Measurements from ENCODE around the gene OS9.
"Not testable (repeated sequence)": the region's sequence is repeated elsewhere in the genome, so short reads cannot be mapped to it uniquely, and the experiment has no call there.

OS9 gene

DNA sequence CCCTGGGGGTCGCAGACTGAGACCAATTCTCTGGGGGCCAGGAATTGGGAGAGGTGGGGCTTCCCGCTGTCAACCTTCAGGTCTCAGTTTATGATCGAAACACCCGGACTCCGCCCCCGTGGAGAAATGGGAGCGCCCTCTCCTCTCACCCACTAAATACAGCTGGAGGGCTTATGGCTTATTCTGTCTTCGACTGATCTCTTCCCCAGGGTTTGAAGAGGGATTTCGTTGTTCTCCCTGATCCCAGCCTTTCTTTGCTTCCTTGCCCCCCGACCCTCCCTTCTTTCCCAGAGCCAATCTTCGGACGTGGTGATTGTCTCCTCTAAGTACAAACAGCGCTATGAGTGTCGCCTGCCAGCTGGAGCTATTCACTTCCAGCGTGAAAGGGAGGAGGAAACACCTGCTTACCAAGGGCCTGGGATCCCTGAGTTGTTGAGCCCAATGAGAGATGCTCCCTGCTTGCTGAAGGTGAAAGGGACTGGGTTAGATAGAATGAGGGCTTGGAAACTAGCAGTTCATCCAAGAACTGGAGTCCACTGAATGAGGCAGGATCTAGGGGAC is 607 bp downstream of the OS9 start:
- peak in 1 of 3 donors; percentile 8 for DNase-seq (ENCODE audit: low read depth in 2 of 3, low spot score in 1 of 3)

DNA sequence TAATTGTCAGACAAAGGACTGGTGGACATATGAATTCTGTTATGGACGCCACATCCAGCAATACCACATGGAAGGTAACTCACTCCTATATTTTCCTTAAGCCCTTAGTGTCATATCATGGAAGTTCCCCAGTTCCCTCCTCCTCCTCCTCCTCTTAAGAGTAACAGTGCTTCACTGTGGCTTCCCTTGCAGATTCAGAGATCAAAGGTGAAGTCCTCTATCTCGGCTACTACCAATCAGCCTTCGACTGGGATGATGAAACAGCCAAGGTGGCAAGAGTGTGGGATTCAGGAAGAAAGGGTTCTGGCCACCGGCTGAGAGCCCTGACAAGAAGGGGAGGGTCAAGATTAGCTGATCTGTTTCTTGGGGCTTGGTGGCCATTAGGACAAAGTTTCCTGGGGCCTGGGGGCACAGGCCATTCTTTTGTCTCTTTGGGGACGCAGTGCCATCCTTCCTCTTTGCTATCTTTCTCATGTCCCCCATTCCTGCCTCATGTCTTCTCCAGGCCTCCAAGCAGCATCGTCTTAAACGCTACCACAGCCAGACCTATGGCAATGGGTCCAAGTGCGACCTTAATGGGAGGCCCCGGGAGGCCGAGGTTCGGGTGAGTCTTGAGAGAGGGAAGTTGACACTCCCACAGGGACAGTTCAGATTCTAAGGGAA is 2.0 kb downstream of the OS9 start:
- no peak for DNase-seq (ENCODE audit: low read depth in 2 of 3, low spot score in 1 of 3)

DNA sequence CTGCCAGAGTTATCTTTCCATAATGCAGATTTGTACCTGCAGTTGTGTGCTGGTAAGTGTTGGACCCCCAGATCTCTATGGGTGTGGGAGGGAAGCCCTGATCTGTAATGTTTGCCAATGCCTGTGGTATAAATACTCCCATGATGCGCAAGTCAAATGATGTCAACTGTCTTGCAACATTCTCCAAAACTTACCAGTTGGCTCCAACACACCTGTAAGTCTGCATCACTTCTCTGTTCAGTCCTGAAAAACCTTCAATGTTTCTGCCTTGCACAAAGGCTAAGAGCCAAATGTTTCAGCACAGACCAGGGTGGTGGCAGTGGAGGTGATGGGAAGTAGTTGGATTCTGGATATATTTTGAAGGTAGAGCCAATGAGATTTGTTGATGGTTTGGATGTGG is 3.1 kb downstream of the OS9 start:
- DNase-seq (ENCODE audit: low read depth in 2 of 3, low spot score in 1 of 3), result no peak

DNA sequence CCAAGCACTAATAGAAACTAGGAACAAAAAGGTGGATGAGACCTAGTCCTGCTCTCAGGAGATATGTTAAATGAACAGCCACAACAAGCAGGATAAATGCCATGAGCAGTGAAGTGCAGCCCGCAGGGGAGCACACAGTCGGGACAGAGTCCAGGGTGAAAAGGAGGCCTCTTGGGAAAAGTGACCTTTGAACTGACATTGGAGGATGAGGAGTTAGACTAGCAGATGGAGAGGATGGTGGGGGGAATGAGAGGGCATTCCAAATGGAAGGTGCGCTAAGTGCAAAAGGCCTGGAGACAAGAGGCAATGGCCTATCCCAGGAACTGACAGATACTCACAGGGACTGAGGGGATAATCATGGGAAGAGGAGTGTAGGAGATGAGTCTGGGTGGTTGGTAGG is 4.5 kb downstream of the OS9 start:
- no peak for DNase-seq (ENCODE audit: low read depth in 2 of 3, low spot score in 1 of 3)

DNA sequence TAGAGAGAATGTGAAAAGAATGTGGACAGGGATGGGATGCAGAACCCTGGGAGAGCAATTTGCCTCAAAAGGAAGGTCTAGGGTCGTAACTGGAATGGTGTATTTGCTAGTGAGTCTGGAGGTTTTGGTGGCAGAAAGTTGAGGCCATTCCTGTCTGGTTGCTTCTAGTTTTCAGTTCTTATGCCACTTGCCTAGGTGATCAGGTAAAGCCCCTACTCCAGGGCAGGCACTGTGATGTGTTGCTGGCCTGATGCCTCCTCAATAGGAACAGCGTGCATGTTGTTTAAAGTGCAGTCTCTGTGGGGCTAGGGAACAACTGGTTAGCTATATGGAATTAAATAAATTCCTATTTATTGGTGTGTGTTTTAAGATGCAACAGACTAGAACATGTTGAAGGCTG is 6.4 kb downstream of the OS9 start:
- DNase-seq (ENCODE audit: low read depth in 2 of 3, low spot score in 1 of 3), result no peak

DNA sequence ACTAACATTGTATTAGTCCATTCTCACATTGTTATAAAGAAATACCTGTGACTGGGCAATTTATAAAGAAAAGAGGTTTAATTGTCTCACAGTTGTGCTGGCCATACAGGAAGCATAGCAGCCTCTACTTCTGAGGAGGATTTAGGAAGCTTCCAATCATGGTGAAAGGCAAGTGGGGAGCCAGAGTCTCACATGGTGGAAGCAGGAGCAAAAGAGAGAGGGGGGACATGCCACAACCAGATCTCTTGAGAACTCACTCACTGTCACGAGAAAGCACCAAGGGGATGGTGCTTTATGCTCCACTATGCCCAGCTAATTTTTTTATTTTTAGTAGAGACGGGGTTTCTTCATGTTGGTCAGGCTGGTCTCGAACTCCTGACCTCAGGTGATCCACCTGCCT is 13.3 kb downstream of the OS9 start:
- no peak for DNase-seq (ENCODE audit: low read depth in 2 of 3, low spot score in 1 of 3)

DNA sequence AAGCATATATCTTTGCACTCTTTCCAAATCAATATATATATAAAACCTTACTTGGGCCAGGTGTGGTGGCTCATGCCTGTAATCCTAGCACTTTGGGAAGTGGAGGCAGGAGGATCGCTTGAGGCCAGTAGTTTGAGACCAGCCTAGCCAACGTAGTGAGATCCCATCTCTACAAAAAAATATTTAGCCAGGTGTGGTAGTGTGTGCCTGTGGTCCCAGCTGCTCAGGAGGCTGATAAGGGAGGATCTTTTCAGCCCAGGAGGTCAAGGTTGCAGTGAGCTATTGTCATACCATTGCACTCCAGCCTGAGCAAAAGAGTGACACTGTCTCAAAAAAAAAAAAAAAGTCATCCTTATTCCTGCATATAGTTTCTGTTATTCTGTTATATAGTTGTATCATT is 14.4 kb downstream of the OS9 start:
- no peak for DNase-seq (ENCODE audit: low read depth in 2 of 3, low spot score in 1 of 3)

DNA sequence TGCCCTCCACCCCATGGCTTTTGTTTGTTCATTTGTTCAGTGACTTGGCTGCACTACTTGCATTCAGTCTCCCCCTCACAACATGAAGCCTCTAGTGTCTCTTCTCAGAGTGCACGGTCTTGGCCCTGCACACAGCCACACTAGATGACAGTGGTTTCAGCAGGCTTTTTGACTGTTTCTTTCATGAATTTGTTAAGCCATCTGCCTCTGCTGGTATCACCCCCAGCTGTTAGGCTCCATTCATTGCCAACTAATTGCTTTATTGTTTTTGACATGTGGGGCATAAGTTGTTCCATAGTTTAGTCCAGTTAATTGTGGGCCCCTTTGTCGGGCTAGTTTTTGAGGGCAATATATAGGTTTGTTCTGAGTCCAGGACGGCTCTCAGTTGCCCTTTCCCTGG is 18.8 kb downstream of the OS9 start:
- DNase-seq (ENCODE audit: low read depth in 2 of 3, low spot score in 1 of 3), result no peak

DNA sequence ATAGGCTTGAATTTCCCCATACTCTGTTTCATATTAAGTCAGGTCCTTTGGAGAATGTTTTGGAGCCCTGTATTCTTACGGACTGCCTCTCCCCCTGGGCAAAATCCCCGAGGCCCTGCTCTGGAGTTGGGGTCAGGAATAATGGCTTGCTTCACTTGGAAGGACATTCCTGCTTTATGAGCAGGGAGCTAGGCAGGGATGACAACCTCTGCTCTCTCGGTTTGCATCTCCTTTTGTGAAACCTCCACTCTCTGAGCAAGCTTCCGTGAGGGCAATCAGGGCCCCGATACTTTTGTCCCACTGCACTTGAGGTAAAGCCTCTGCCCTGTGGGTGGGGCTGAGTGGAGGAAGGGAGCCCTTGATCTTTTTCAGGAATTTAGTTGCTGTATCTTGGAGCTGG is 19.3 kb downstream of the OS9 start:
- DNase-seq (ENCODE audit: low read depth in 2 of 3, low spot score in 1 of 3), result no peak

DNA sequence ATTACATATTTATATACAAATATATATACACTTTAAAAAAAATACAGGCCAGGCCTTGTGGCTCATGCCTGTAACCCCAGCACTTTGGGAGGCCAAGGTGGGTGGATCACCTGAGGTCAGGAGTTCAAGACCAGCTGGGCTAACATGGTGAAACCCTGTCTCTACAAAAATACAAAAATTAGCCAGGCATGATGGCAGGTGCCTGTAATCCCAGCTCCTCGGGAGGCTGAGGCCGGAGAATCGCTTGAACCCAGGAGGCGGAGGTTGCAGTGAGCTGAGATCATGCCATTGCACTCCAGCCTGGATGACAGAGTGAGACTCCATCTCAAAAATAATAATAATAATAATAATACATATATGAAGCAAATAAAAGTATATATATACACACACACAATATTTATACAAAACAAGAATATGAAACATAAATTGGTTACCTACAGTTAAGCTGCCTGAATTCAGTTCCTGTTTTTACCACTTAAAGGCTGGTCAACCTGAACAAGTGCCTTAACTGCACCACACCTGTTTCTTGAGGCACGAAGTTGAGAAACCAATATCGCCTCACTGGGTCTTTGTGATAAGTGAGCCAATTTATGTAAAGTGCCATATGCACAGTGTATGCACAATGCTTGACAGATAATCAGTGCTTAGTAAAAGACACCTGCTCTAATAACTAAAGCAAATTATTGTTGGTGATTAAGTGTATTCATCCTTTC is 21.3 kb downstream of the OS9 start:
- not testable (repeated sequence) for DNase-seq (ENCODE audit: low read depth in 2 of 3, low spot score in 1 of 3)

DNA sequence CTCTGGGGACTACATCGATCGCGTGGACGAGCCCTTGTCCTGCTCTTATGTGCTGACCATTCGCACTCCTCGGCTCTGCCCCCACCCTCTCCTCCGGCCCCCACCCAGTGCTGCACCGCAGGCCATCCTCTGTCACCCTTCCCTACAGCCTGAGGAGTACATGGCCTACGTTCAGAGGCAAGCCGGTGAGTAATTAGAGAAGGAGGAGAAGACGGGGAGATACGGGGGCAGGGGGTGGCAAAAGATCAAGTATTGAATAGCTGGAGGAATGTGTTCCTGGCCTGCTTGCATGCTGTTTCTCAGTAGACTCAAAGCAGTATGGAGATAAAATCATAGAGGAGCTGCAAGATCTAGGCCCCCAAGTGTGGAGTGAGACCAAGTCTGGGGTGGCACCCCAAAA is 21.9 kb downstream of the OS9 start:
- DNase-seq (ENCODE audit: low read depth in 2 of 3, low spot score in 1 of 3), result no peak

DNA sequence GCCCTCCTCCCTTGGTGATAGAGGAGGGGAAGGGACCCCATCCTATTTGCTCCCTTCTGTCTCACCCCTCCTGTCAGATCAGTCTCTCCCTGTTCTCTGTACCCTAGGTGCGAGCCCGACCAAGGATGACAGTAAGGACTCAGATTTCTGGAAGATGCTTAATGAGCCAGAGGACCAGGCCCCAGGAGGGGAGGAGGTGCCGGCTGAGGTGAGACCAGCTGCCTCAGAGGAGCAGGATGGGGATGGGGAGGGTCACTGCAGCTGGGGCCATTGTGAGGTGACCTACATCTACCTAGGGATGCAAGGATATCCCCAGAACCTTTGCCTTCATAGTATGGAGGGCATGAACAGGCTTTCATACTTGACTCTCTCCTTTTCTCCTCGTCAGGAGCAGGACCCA is 22.4 kb downstream of the OS9 start:
- DNase-seq (ENCODE audit: low read depth in 2 of 3, low spot score in 1 of 3), result no peak

DNA sequence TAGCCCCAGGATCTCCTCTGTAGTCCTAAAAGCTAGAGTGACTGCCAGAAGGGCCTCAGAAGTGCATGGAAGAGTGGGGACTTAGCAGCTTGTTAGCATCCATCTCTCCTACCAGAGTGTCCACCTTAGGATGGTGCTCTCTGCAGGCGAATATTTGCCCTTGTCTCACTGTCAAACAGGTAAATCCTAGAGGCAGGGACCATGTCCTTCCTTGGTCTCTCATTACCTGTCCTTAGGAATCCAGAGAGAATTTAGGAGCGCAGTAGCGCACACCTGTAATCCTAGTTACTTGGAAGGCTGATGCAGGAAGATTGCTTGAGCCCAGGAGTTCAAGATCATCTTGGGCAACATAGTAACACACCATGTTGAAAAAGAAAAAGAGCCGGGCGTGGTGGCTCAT is 23.2 kb downstream of the OS9 start:
- DNase-seq (ENCODE audit: low read depth in 2 of 3, low spot score in 1 of 3), result no peak

DNA sequence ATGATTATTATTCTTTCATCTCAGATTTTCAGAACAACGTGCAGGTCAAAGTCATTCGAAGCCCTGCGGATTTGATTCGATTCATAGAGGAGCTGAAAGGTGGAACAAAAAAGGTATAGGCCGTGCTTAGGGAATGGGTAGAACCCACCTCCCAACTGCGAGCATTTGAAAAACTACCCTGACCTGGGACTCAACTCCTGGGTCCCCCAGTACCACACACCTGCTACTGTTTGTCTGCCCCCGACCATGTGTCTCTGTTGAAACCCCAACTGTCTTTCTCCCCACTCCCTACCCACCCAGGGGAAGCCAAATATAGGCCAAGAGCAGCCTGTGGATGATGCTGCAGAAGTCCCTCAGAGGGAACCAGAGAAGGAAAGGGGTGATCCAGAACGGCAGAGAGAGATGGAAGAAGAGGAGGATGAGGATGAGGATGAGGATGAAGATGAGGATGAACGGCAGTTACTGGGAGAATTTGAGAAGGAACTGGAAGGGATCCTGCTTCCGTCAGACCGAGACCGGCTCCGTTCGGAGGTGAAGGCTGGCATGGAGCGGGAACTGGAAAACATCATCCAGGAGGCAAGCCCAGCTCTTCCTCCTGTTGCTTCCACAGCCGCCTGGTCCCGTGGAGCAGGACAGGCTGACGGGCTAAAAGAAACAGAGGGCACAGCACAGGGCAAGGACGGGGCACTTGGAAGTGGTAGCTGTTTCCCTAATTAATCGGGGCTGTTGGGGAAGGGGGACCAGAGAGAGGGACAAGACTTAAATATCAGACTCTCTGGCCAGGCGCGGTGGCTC is 24.1 kb downstream of the OS9 start:
- DNase-seq (ENCODE audit: low read depth in 2 of 3, low spot score in 1 of 3), result no peak

DNA sequence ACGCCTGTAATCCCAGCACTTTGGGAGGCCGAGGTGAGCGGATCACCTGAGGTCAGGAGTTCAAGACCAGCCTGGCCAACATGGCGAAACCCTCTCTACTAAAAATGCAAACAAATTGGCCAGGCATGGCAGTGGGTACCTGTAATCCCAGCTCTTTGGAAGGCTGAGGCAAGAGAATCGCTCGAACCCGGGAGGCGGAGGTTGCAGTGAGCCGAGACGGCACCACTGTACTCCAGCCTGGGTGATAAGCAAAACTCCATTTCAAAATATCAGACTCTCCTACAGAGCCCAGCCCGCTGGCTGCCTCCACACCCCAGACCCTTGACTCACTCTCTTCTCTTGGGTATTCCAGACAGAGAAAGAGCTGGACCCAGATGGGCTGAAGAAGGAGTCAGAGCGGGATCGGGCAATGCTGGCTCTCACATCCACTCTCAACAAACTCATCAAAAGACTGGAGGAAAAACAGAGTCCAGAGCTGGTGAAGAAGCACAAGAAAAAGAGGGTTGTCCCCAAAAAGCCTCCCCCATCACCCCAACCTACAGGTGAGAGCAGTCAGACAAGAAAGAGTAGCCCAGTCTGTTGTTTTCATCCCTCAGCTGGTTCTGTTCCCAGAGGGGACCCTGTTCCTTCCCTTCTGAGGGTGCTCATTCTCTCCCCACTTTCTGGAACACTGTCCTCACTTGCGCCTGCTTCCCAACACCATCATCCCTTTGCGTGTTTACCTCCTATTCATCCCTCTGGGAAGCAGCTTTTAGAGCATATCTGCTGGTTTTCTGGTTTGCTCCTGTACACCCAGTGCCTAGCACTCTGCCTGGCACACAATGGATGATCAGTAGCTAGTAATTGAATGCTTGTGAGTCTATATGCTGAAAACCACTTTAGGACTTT is 25.0 kb downstream of the OS9 start:
- DNase-seq (ENCODE audit: low read depth in 2 of 3, low spot score in 1 of 3), result no peak

DNA sequence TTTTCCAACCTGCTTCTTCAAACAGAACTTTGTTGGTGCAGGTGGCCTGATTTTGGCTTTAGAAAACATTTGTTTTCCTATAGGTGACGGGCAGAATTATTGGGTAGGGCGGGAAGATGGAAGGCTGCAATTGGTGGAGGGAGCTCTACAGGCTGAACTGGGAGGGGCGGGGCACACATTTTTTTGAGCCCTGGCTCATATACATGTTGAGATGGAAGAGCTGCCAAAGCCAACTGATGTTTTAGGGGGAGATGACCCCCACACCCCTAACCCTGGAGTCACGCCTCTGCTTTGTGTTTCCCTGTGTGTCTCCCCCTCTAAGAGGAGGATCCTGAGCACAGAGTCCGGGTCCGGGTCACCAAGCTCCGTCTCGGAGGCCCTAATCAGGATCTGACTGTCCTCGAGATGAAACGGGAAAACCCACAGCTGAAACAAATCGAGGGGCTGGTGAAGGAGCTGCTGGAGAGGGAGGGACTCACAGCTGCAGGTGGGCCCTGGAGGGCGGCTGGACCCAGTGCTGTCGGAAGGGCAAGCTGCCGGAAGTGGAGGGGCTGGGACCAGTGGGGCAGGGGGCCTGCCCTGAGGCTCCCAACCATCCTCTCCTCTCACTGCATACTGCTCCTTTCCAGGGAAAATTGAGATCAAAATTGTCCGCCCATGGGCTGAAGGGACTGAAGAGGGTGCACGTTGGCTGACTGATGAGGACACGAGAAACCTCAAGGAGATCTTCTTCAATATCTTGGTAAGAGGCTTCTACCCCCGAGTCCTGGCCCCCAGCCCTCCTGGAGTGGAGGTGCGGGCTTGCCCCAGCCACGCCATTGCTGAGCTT is 26.1 kb downstream of the OS9 start:
- DNase-seq (ENCODE audit: low read depth in 2 of 3, low spot score in 1 of 3), result no peak

DNA sequence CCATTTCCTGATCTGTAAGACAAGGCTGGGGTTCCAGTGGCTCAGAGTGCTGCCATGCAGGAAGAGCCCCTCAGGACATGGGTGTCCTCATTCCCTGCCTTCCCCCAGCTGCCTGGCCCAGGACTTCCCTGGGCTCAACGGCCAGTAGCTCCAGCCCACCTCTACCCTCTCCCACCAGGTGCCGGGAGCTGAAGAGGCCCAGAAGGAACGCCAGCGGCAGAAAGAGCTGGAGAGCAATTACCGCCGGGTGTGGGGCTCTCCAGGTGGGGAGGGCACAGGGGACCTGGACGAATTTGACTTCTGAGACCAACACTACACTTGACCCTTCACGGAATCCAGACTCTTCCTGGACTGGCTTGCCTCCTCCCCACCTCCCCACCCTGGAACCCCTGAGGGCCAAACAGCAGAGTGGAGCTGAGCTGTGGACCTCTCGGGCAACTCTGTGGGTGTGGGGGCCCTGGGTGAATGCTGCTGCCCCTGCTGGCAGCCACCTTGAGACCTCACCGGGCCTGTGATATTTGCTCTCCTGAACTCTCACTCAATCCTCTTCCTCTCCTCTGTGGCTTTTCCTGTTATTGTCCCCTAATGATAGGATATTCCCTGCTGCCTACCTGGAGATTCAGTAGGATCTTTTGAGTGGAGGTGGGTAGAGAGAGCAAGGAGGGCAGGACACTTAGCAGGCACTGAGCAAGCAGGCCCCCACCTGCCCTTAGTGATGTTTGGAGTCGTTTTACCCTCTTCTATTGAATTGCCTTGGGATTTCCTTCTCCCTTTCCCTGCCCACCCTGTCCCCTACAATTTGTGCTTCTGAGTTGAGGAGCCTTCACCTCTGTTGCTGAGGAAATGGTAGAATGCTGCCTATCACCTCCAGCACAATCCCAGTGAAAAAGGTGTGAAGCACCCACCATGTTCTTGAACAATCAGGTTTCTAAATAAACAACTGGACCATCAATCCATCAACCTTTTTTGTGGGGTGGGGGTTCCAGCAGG is 27.0 kb downstream of the OS9 start:
- DNase-seq (ENCODE audit: low read depth in 2 of 3, low spot score in 1 of 3), result no peak

DNA sequence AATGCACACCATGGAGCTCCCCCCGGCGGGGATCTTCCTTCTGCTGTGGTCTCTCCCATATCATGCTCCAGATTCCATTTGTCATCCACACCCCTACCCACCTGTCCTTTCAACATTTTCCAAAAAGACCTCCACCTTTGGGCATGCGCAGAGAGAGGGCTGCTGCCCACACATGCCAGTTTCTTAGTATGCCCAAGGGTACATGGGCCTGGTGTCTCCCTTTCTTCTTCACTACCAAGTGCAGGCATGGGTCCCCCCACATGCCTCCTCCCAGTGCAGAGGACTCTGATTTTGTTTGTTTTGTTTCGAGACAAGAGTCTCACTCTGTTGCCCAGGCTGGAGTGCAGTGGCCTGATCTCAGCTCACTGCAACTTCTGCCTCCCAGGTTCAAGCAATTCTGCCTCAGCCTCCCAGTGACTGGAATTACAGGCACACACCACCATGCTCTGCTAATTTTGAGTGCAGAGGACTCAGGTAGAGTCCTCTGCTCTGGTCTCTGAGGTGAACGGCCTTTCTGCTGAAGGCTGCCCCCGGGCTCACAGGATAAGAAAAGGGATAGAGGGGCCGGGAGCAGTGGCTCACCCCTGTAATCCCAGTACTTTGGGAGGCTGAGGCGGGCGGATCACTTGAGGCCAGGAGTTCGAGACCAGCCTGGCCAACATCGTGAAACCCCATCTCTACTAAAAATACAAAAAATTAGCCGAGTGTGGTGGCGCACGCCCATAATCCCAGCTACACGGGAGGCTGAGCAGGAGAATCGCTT is 28.1 kb downstream of the OS9 start:
- DNase-seq (ENCODE audit: low read depth in 2 of 3, low spot score in 1 of 3), result not testable (repeated sequence)

All from stimulated activated CD4-positive, alpha-beta T cell treated with anti-CD3 and anti-CD28 coated beads, Interleukin-12 subunit alpha, Interleukin-12 subunit beta, amount 100 ng/mL, for 48 hours (primary cell).